Measurements from ENCODE around the gene EEF1AKMT2.

DNA sequence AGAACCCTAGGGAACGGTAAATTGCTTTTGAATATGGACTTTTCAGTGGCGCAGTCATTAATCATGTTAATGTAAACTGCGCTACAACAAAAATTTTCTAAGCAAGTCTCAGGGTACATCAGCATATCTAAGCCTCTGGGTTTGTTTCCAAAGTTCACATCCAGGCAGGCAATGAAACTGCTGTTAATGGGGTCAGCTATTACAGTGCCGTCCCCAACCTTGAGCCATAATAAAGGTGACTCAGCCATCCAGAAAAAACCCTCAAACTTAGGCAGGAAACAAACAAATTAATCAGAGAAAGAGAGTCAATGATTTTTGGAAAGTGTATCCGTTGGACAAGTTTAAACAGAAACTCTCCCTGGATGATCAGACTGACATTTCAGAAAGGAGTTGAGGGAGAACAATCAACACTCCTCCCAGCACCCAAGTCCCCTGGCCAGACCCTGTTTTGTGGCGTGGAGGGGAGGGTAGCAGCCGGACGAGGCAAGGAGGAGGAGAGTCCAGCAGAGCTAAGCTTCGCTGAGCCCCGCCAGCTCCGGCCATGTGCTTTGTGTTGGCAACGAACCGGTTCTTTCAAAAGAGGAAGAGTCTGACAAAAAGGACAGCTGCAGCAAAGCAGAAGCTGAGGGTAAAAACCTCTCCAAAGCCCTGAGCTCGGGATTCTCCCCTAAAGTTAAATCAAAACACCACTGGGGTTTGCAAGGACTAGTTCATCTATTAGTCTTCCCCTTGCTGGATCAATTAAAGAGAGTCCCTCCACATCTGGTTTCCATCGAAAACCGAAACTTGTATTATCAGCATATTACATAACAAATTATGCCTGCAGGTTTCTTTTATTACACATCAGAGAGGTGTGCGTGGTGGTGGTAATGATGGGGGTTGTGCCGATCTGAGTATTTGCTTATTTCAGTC lies 51.1 kb downstream of the EEF1AKMT2 start:
- TF ChIP-seq, protein P1, sequence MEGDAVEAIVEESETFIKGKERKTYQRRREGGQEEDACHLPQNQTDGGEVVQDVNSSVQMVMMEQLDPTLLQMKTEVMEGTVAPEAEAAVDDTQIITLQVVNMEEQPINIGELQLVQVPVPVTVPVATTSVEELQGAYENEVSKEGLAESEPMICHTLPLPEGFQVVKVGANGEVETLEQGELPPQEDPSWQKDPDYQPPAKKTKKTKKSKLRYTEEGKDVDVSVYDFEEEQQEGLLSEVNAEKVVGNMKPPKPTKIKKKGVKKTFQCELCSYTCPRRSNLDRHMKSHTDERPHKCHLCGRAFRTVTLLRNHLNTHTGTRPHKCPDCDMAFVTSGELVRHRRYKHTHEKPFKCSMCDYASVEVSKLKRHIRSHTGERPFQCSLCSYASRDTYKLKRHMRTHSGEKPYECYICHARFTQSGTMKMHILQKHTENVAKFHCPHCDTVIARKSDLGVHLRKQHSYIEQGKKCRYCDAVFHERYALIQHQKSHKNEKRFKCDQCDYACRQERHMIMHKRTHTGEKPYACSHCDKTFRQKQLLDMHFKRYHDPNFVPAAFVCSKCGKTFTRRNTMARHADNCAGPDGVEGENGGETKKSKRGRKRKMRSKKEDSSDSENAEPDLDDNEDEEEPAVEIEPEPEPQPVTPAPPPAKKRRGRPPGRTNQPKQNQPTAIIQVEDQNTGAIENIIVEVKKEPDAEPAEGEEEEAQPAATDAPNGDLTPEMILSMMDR (IDR thresholded peaks at IDR 0.05; ENCODE audit: insufficient read depth, low read depth, low read length) = no peak
- TF ChIP-seq EZH2 (IDR thresholded peaks at IDR 0.05; ENCODE audit: insufficient read depth, low read length) = no peak
